Brain microvascular endothelial cell (primary cell): ENCODE measurements around the gene ATP6V0B.

ENCODE experiments used
- DNase-seq: peaks from one replicate; pipeline ENCODE4 v3.0.0-alpha.2; 2020
- H3K27ac ChIP-seq: fragments of 250-450 bp; sonication (Bioruptor Pico); 2 replicates; pipeline ENCODE4 v1.5.1; 2020; ENCODE audit warnings: mild to moderate bottlenecking, moderate library complexity
- H3K27me3 ChIP-seq: fragments of 250-450 bp; sonication (Bioruptor Pico); replicated peaks from 2 replicates; pipeline ENCODE4 v1.5.1; 2020; ENCODE audit warnings: mild to moderate bottlenecking
- H3K36me3 ChIP-seq: fragments of 250-450 bp; sonication (Bioruptor Pico); replicated peaks from 2 replicates; pipeline ENCODE4 v1.5.1; 2020; ENCODE audit warnings: mild to moderate bottlenecking
- H3K4me3 ChIP-seq: 2 replicates; pipeline ENCODE4 v1.5.1; 2011; ENCODE audit warnings: low read depth, mild to moderate bottlenecking, control low read depth, low read length, moderate library complexity
- CTCF ChIP-seq: IDR thresholded peaks from 2 replicates; pipeline ENCODE4 v1.5.1; 2011; ENCODE audit warnings: low read depth, mild to moderate bottlenecking, moderate library complexity, low read length, control low read depth, inconsistent platforms; ENCODE audit errors: missing control alignments
- in situ Hi-C: cut with HindIII; loops from 2 replicates; pipeline ENCODE4 v1.10.0; 2017; ENCODE audit warnings: low sequenced_read_pairs, low pct_ligation_motif_present

Gene ATP6V0B

GRCh38 chr1:43954036-43954435 is 20.7 kb upstream of the ATP6V0B start:
- no peak overlapping the region for H3K27ac ChIP-seq
- no peaks in the 10 kb centered on the region for H3K27me3 ChIP-seq
- peaks cover 22% of the 10 kb centered on the region for H3K36me3 ChIP-seq
- no peak for TF ChIP-seq CTCF
- no peak for DNase-seq
- H3K4me3 ChIP-seq, result no peak overlapping the region
- in situ Hi-C loops, result no loop called here

- Histone ChIP-seq H3K36me3 (peaks cover 23% of the 10 kb centered on the region), H3K27me3 (no peaks in the 10 kb centered on the region), H3K4me3 (no peak overlapping the region), H3K27ac (no peak overlapping the region)
- TF ChIP-seq CTCF, result no peak
- no peak for DNase-seq
- in situ Hi-C loops, result no loop called here
Measured at GRCh38 chr1:43956234-43956633, 18.5 kb upstream of the ATP6V0B start.

- in situ Hi-C loops, result no loop called here
- no peak for DNase-seq
- TF ChIP-seq CTCF, result no peak
- H3K36me3 ChIP-seq, result peaks cover 25% of the 10 kb centered on the region
- H3K27ac ChIP-seq, result no peak overlapping the region
- H3K4me3 ChIP-seq, result no peak overlapping the region
- no peaks in the 10 kb centered on the region for H3K27me3 ChIP-seq
Measured at GRCh38 chr1:43957407-43958040, 17.2 kb upstream of the ATP6V0B start.

- Histone ChIP-seq H3K4me3 (no peak overlapping the region), H3K27ac (no peak overlapping the region), H3K27me3 (no peaks in the 10 kb centered on the region), H3K36me3 (peaks cover 26% of the 10 kb centered on the region)
- no peak for DNase-seq
- in situ Hi-C loops, result no loop called here
- no peak for TF ChIP-seq CTCF
Measured at GRCh38 chr1:43958351-43959255, 16.2 kb upstream of the ATP6V0B start.

- no peak for TF ChIP-seq CTCF
- H3K27ac ChIP-seq, result no peak overlapping the region
- no peaks in the 10 kb centered on the region for H3K27me3 ChIP-seq
- H3K4me3 ChIP-seq, result no peak overlapping the region
- in situ Hi-C loops, result no loop called here
- H3K36me3 ChIP-seq, result peaks cover 26% of the 10 kb centered on the region
- DNase-seq, result no peak
Measured at GRCh38 chr1:43960798-43961197, 14.0 kb upstream of the ATP6V0B start.

DNA sequence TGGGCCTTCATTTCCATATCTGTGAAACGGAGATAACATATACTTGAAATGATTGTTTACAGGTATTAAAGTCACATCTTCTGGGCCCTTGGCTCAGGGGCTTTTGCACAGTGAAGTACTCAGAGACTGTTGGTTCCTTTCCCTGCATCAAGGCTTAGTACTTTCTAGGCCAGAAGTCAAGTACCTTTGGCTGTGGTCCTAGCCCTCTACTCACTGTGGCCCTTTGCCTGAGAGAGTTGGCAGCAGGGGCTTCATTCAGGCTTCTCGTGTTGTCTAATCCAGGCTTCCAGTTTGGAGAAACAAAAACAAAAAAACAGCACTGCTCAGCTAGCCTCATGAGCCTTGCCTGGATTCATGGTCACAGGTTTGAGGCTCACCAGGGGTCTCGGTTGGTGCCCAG is 13.1 kb upstream of the ATP6V0B start:
- Histone ChIP-seq H3K27ac (no peak overlapping the region), H3K27me3 (no peaks in the 10 kb centered on the region), H3K4me3 (no peak overlapping the region), H3K36me3 (peaks cover 23% of the 10 kb centered on the region)
- in situ Hi-C loops, result no loop called here
- DNase-seq, result no peak
- no peak for TF ChIP-seq CTCF
